ENCODE measurements around the gene RFX2. TPM values are rescaled to one million over a fixed set of nuclear protein-coding genes. Genes with fewer than 3 reads are reported as not detected.
A peak's percentile ranks its signal among the peaks of the same experiment; 100 is the strongest.

RFX2 gene
- total and polyA plus RNA-seq, 9 of the 15 experiments (the other 6 are each of a cell fraction or from before 2014, with no cell fraction given) = 3.6 to 18.7 (median 8.7) TPM

GRCh38 chr19:5953030-5953589 is 157.2 kb downstream of the RFX2 start (continued):
- TF ChIP-seq ZNF644 (tag; IDR thresholded peaks at IDR 0.05; ENCODE audit: low read depth) = no peak
- TF ChIP-seq POLR2H (tag; IDR thresholded peaks at IDR 0.05; ENCODE audit: low read depth) = 0 out of 2 replicates have a peak, but pooled peaks have one; percentile 23
- no peak for TF ChIP-seq SMAD1 (IDR thresholded peaks at IDR 0.05; ENCODE audit: low read depth, low read length, partially characterized antibody)
- TF ChIP-seq ZBTB9 (CRISPR knock-in tag; IDR thresholded peaks at IDR 0.05) = peak; percentile 54; the same call in 1 of the 2 replicates
- TF ChIP-seq BRD4 (IDR thresholded peaks at IDR 0.05) = peak; percentile 32; the same call in 1 of the 2 replicates
- TF ChIP-seq ZNF175 (CRISPR knock-in tag; IDR thresholded peaks at IDR 0.05; ENCODE audit: low read depth) = peak; percentile 27; the same call in 1 of the 2 replicates
- TF ChIP-seq CEBPG (CRISPR knock-in tag; IDR thresholded peaks at IDR 0.05) = peak; percentile 65
- TF ChIP-seq CEBPG (tag; conservative IDR thresholded peaks at IDR 0.05 in 1 of 2, IDR thresholded peaks at IDR 0.05 in 1 of 2) = peak; percentile 70 to 95
- TF ChIP-seq CEBPB (tag; IDR thresholded peaks at IDR 0.05) = peak; percentile 60
- TF ChIP-seq ETV1 (tag; conservative IDR thresholded peaks at IDR 0.05; ENCODE audit: low read depth) = peak; percentile 53; the same call in 1 of the 2 replicates
- no peak for TF ChIP-seq RBM39 (optimal IDR thresholded peaks at IDR 0.05; ENCODE audit: low read depth, low read length)
